Thyroid gland (tissue), 4 donors: ENCODE measurements around the gene ARHGEF10L. TPM values are rescaled to one million over a fixed set of nuclear protein-coding genes. Genes with fewer than 3 reads are reported as not detected.
A peak's percentile ranks its signal among the peaks of the same experiment; 100 is the strongest.

Source experiments
- DNase-seq, 2 donors: peaks; one replicate each; pipeline ENCODE4 v3.0.0-alpha.2; 2019
- H3K27ac ChIP-seq, 3 donors: fragments of 200-600 bp; sonication (generic); 1 replicate in 2 of 3; 2 replicates in 1 of 3; pipeline ENCODE4 v1.5.1; 2016 to 2019; ENCODE audit warnings: mild to moderate bottlenecking in 1 of 3, moderate library complexity in 1 of 3
- H3K27me3 ChIP-seq: fragments of 200-600 bp; sonication (generic); one replicate; pipeline ENCODE4 v1.5.1; 2019
- H3K36me3 ChIP-seq, 2 donors: fragments of 200-600 bp; sonication (generic); one replicate each; pipeline ENCODE4 v1.5.1; 2016 to 2019
- H3K4me1 ChIP-seq, 2 donors: fragments of 200-600 bp; sonication (generic); one replicate each; pipeline ENCODE4 v1.5.1; 2017 to 2019
- H3K4me3 ChIP-seq, 3 donors: fragments of 200-600 bp; sonication (generic); replicated peaks in 1 of 3; 1 replicate in 2 of 3; 2 replicates in 1 of 3; pipeline ENCODE4 v1.5.1; 2016; ENCODE audit warnings: mild to moderate bottlenecking in 1 of 3
- H3K9me3 ChIP-seq: fragments of 200-600 bp; sonication (generic); one replicate; pipeline ENCODE4 v1.5.1; 2017
- CTCF ChIP-seq, 6 experiments: fragments of 200-600 bp in 3 of 6; fragments of 450-650 bp in 3 of 6; sonication (generic) in 3 of 6; IDR thresholded peaks; one replicate each; pipeline ENCODE4 v1.5.1; 2016 to 2019; ENCODE audit warnings: antibody characterized with exemption in 6 of 6, mild to moderate bottlenecking in 2 of 6, inconsistent platforms in 1 of 6, moderate library complexity in 1 of 6
- POLR2A ChIP-seq, 2 donors: fragments of 450-650 bp; IDR thresholded peaks; one replicate each; pipeline ENCODE4 v1.6.1; 2017; ENCODE audit warnings: antibody characterized with exemption in 2 of 2, mild to moderate bottlenecking in 2 of 2, moderate library complexity in 1 of 2
- WGBS, 2 donors: methylation state at CpG; one replicate each; pipeline ENCODE4 v1.1.5; 2017; 5-methylcytosine and 5-hydroxymethylcytosine counted together
- intact Hi-C: fragments of 100-400 bp; cut with DNase I; formaldehyde crosslinking; loops from one replicate; pipeline ENCODE4 v1.15.1; 2023
- total RNA-seq, 4 donors: library from RNA; depleted of rRNA; stranded (reverse); fragments of >200 nt; gene quantifications; one replicate each; pipeline ENCODE4 v1.2.3, GENCODE V29; 2016

ARHGEF10L gene
- total RNA-seq, 4 donors from 2014 or later = 32.2 to 64.5 (median 51.4) TPM

GRCh38 chr1:17540255-17541001 lies 930 bp downstream of the ARHGEF10L start:
- Histone ChIP-seq H3K4me1 (peaks cover 17 to 34% of the 10 kb centered on the region in 2 donors), H3K27me3 (no peaks in the 10 kb centered on the region), H3K9me3 (no peaks in the 10 kb centered on the region), H3K27ac (peak overlapping the region; percentile 56 to 83 (median 77)), H3K36me3 (no peaks in the 10 kb centered on the region), H3K4me3 (peak overlapping the region; percentile 49 to 72 (median 58))
- DNase-seq = peak; percentile 42
- TF ChIP-seq CTCF (IDR thresholded peaks at IDR 0.05) (no peak), POLR2A (IDR thresholded peaks at IDR 0.05) (no peak)
- 8 to 11% methylated on average over 2 to 20 of the region's 26 CpGs for WGBS, 2 donors
- intact Hi-C loops = no loop called here

- Histone ChIP-seq H3K4me3 (no peak overlapping the region), H3K4me1 (peaks cover 17 to 51% of the 10 kb centered on the region in 2 donors), H3K9me3 (no peaks in the 10 kb centered on the region), H3K27me3 (no peaks in the 10 kb centered on the region), H3K36me3 (no peaks in the 10 kb centered on the region), H3K27ac (no peak overlapping the region)
- intact Hi-C loops = no loop called here
- TF ChIP-seq POLR2A (IDR thresholded peaks at IDR 0.05) (no peak), CTCF (IDR thresholded peaks at IDR 0.05) (no peak)
- no peak for DNase-seq
- 87 to 90% methylated on average over 6 to 7 of the region's 7 CpGs for WGBS, 2 donors
Measured at GRCh38 chr1:17542645-17543044, 3.1 kb downstream of the ARHGEF10L start.

- H3K4me1 ChIP-seq = peaks cover 12 to 41% of the 10 kb centered on the region in 2 donors
- no peaks in the 10 kb centered on the region for H3K9me3 ChIP-seq
- H3K36me3 ChIP-seq = no peaks in the 10 kb centered on the region
- H3K4me3 ChIP-seq = no peak overlapping the region
- DNase-seq = no peak
- no peaks in the 10 kb centered on the region for H3K27me3 ChIP-seq
- peak overlapping the region in 2 of 3 donors; percentile 26 to 42 for H3K27ac ChIP-seq
- 71 to 89% methylated on average over 6 of the region's 6 CpGs for WGBS, 2 donors
- TF ChIP-seq CTCF (IDR thresholded peaks at IDR 0.05) (no peak), POLR2A (IDR thresholded peaks at IDR 0.05) (no peak)
- intact Hi-C loops = no loop called here
Measured at GRCh38 chr1:17544776-17545350, 5.4 kb downstream of the ARHGEF10L start.

- TF ChIP-seq POLR2A (IDR thresholded peaks at IDR 0.05) (no peak), CTCF (IDR thresholded peaks at IDR 0.05) (no peak)
- intact Hi-C loops = no loop called here
- Histone ChIP-seq H3K4me1 (peaks cover 12 to 43% of the 10 kb centered on the region in 2 donors), H3K36me3 (no peaks in the 10 kb centered on the region), H3K27ac (peak overlapping the region in 2 of 3 donors; percentile 26 to 42), H3K4me3 (no peak overlapping the region), H3K9me3 (no peaks in the 10 kb centered on the region), H3K27me3 (no peaks in the 10 kb centered on the region)
- WGBS, 2 donors = 67 to 81% methylated on average over 2 of the region's 2 CpGs
- DNase-seq = no peak
Measured at GRCh38 chr1:17545356-17545755, 5.9 kb downstream of the ARHGEF10L start.
